Measurements from ENCODE around the gene ATP1A4.

DNA sequence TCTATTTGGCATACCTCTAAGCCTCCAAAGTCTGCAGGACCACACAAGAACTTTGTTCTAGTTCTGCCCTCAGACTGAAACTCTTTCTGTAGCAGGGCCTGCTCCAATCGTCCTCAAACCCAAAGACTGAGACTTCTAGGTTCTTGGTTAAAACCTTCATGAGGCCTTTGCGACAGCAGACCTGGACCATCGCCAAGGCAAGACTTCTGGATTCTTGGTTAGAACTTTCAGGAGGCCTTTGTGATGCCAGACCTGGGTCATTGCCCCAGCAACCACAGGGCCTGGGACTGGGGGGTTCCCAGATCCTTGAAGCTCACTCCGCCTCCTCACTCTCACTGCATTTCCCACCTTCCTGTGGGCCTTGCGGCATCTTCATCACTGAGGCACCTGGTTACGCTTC is at the start of gene ATP1A4:
- TF ChIP-seq, protein P1, sequence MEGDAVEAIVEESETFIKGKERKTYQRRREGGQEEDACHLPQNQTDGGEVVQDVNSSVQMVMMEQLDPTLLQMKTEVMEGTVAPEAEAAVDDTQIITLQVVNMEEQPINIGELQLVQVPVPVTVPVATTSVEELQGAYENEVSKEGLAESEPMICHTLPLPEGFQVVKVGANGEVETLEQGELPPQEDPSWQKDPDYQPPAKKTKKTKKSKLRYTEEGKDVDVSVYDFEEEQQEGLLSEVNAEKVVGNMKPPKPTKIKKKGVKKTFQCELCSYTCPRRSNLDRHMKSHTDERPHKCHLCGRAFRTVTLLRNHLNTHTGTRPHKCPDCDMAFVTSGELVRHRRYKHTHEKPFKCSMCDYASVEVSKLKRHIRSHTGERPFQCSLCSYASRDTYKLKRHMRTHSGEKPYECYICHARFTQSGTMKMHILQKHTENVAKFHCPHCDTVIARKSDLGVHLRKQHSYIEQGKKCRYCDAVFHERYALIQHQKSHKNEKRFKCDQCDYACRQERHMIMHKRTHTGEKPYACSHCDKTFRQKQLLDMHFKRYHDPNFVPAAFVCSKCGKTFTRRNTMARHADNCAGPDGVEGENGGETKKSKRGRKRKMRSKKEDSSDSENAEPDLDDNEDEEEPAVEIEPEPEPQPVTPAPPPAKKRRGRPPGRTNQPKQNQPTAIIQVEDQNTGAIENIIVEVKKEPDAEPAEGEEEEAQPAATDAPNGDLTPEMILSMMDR (tag by site-specific recombination; IDR thresholded peaks at IDR 0.05) = no peak
- TF ChIP-seq SP3 (tag by site-specific recombination; IDR thresholded peaks at IDR 0.05) (no peak), ZNF510 (tag by site-specific recombination; IDR thresholded peaks at IDR 0.05; ENCODE audit: insufficient replicate concordance) (no peak)
- TF ChIP-seq, protein P2, sequence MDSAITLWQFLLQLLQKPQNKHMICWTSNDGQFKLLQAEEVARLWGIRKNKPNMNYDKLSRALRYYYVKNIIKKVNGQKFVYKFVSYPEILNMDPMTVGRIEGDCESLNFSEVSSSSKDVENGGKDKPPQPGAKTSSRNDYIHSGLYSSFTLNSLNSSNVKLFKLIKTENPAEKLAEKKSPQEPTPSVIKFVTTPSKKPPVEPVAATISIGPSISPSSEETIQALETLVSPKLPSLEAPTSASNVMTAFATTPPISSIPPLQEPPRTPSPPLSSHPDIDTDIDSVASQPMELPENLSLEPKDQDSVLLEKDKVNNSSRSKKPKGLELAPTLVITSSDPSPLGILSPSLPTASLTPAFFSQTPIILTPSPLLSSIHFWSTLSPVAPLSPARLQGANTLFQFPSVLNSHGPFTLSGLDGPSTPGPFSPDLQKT (IDR thresholded peaks at IDR 0.05; ENCODE audit: borderline replicate concordance, low read depth, low read length) = no peak
- TF ChIP-seq, protein P3, sequence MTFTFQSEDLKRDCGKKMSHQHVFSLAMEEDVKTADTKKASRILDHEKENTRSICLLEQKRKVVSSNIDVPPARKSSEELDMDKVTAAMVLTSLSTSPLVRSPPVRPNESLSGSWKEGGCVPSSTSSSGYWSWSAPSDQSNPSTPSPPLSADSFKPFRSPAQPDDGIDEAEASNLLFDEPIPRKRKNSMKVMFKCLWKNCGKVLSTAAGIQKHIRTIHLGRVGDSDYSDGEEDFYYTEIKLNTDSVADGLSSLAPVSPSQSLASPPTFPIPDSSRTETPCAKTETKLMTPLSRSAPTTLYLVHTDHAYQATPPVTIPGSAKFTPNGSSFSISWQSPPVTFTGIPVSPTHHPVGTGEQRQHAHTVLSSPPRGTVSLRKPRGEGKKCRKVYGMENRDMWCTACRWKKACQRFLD (tag by site-specific recombination; IDR thresholded peaks at IDR 0.05) = no peak
